ENCODE data around the gene TAF15.

TAF15 gene

GRCh38 chr17:35821308-35821707, 12.0 kb downstream of the TAF15 start:
- DNase-seq: no peak

GRCh38 chr17:35825206-35825605, 15.9 kb downstream of the TAF15 start:
- DNase-seq: no peak

DNA sequence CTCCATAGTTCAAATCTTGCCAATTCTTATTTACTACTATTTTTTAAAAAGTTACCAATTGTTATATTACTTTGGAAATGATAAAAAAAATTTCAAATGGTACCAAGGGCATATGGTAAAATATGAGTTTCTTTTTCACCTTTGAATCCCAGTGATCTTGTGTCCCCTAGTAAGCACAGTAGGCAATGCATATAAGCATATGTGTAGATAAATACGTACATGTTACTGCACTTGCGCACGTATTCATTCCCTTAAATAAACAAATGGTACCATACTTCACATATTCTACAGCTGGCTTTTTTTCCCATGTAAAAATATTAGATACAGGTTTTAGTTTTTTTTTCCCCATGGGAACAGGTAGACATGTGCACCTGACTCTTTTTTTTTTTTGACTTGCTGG, 31.8 kb downstream of the TAF15 start:
- no peak for DNase-seq

DNA sequence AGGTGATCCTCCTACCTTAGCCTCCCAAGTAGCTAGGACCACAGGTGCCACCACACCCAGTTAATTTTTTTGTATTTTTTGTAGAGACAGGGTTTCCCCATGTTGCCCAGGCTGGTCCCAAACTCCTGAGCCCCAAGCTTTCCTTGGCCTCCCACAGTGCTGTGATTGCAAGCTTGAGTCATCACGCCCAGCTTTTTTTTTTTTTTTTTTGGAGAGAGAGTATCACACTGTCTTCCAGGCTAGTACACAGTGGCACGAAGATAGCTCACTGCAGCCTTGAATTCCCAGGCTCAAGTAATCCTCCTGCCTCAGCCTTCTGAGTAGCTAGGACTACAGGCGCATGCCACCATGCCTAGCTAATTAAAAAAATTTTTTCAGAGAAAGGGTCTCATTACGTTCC, 32.2 kb downstream of the TAF15 start:
- DNase-seq: no peak

- no peak for DNase-seq
Measured at GRCh38 chr17:35842239-35842638, 33.0 kb downstream of the TAF15 start.

DNA sequence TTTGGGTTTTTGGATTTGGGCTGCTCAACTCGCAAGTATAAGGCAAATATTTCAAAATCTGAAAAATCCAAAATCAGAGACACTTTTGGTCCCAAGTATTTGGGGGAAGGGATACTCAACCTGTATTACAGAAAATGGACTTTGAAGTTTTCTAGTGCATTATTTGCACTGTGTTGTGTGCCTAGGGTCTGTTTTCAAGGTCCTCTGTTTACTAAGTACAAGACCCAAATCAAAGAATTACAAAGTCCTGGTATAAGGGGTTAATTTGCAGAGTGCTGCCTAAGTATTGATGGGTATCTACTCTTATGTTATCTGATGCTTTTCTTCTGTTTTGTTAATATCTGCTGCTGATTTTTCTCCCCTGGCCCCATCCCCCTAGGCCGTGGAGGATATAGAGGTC, 34.4 kb downstream of the TAF15 start:
- DNase-seq: no peak

- no peak for DNase-seq
Measured at GRCh38 chr17:35844547-35844946, 35.3 kb downstream of the TAF15 start.

- no peak for DNase-seq
Measured at GRCh38 chr17:35846055-35846809, 36.9 kb downstream of the TAF15 start.

DNA sequence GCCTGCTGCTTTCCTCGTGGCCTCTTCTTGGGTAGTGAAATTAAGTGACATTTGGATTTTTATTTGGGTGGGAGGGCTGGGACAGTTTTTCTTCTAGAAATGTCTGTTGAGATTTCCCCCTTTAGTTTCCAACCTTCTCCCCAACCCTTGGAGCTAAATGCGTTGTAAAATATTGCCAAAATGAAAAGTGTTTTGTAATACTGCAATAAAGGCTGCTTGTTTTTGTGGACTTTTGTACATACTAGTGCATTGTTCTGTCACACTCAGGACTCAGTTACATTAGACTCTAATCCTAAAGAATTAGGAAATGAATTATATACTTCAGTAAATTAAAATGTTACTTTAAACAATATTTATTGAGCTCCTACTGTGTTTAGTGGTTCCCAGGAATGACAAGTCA, 37.7 kb downstream of the TAF15 start:
- no peak for DNase-seq

DNA sequence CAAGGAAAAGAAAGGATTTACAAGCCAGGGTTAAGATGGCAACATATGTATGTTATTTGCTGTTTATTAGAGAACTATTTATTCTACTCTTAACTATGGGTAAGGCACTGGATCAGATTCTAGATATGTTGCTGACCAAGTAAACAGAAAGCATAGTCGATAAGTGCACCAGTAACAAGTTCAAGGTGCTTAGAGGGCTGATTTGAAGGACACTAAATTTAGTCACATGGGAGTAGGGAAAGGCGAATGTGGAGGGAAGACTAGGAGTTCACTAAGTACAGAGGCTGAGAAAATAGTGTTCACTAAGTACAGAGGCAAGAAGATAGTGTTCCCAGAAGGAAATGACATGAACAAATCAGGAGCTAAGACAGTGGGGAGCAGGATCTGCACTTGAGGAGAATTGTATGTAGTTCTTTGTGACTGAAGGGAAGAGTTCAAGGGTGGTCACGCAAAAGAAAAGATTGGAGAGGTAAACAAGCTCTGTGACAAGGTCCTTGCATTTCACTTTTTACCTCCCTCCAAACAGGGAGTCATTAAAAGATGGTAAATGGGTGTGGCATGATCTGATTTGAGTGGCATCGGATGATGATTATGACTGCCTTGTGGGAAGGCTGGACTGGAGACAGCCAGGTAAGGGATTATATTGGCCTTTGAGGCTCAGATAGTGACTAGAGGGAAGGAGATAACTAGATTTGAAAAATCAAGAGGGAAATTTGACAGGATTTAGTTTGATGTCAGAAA, 38.5 kb downstream of the TAF15 start:
- no peak for DNase-seq

DNA sequence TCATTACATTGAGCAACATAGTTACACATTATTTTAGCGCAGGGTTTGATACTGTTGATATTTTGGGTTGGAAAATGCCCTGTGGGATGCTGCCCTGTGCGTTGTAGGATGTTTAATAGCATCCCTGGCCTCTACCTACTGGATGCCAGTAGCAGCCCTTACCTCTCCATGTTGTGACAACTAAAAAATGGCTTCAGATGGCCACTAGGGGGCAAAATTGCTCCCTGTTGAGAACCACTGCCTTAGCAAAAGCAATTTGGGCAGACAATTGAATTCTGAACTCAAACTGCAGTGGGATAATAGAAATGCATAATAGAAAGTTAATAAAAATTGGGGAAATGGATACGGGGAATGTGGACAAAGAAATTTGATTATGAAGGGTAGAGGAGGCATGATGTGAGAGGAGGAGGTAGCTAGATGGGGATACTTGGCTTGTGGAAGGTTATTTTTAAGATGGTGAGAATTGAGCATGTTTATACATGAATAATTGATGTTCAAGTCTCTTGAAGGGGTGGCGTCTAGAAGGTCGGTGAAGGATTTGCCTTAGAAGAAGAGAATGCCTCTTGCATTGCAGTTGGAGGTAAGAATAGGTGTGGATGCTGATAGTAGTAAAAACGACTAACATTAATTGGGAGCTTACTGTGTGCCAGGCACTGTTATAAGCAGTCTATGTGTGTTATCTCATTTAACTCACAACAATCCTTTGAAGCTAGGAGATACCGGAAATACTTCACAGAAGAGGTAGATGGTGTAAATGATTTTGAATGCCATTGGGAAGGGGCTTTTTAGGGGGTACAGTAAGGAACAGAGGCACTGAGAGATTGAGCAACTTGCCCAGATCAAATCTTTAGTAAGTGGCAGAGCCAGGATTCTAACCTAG, 40.4 kb downstream of the TAF15 start:
- DNase-seq: peak; percentile 33

DNA sequence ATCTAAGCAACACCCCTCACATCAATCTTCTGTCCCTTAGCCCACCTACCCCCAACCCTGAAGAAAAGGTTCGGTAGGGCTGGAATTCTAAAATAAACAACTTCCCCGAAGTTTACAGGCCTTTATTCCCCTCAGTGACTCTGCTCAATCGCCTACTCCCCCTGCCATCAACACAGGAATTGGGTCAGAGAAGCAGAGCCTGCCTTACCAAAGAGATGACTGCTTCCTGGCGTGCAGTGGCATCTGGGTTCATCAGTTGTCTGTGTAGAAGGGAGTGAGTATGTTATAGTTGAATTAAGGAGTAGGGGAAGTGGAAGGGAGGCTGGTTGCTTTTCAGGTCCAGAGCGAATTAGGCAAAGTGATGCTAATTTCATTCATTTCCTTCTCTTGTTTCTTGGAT, 46.7 kb downstream of the TAF15 start:
- DNase-seq: no peak

GRCh38 chr17:35856603-35857002, 47.3 kb downstream of the TAF15 start:
- no peak for DNase-seq

DNA sequence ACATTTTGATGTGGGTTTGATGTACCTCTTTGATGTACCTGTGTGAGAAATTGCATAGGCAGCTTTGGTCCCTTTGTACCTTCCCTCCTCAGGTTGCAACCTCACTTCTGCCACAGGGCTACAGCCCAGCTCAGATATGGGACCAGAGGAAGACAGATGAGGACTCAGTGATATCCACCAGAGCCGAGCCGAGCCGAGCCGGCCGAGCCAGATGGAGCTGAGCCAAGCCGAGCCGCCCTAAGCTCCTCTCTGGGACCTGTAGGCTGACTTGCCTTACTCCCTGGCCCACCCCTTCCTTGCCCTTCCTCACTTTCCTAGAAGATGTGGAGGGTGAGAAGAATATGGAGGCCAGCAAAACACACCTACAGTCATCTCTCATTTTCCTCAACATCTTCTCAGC, 55.6 kb downstream of the TAF15 start:
- no peak for DNase-seq

- no peak for DNase-seq
Measured at GRCh38 chr17:35865412-35866340, 56.4 kb downstream of the TAF15 start.

- no peak for DNase-seq
Measured at GRCh38 chr17:35866341-35866950, 57.2 kb downstream of the TAF15 start.

DNA sequence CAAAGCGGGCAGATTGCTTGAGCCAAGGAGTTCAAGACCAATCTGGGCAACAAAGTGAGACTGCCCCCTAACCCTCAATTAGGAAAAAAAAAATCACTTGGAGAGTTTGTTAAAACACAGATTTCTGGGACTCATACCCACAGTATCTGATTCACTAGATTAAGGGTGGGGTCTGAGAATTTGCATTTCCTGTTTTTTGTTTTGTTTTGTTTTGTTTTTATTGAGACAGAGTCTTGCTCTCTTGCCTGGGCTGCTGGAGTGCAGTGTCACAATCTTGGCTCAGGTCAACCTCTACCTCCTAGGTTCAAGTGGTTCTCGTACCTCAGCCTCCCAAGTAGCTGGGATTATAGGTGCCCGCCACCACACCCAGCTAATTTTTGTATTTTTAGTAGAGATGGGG, 58.3 kb downstream of the TAF15 start:
- no peak for DNase-seq

GRCh38 chr17:35868737-35869136, 59.5 kb downstream of the TAF15 start, which contains the start of gene HEATR9:
Gene HEATR9, minus strand, starts transcription at chr17:35868891. Its CDS starts 149 bp downstream, at chr17:35868742.
- no peak for DNase-seq

- no peak for DNase-seq
Measured at GRCh38 chr17:35870906-35871819, 61.9 kb downstream of the TAF15 start.

DNA sequence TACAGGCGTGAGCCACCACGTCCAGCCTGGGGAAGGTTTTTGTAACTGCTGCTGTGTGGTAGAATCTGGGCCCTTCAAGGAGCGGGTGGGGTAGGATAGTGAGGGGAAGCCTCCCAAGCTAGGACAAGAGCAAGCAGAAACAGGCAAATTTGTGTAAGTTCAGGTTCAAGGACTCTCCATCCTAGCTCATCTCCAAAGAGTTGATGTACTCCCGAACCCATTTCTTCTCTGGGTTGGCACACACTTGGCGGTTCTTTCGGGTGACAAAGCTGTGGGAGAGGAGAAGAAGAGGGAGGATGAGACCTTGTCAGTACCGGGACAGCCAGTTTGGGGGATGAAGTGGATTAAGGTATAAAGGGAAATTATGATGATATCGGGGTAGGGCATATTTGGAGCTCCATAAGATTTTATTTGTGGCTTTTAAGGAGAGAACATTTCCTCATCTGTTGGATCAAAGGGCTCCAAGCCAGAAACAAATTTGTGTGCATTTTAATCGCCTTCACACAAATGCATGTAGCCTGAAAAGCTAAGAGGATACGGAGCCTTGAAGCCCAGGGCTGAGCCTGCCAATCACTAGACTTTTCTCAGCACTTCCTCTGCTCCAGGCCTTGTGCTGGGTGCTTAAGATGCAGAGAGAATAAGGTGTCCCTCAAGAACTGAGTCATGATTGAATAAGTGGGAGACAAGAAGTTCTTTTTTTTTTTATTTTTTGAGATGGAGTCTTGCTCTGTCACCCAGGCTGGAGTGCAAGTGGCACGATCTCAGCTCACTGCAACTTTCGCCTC, 63.1 kb downstream of the TAF15 start:
- no peak for DNase-seq

All from activated naive CD4-positive, alpha-beta T cell treated with anti-CD3 and anti-CD28 coated beads, Interleukin-2, amount 50 U/mL, for 16 hours (primary cell).